GM21367 (cell line): ENCODE measurements around the gene TGM2.
A peak's percentile ranks its signal among the peaks of the same experiment; 100 is the strongest.
"Not testable (repeated sequence)": the region's sequence is repeated elsewhere in the genome, so short reads cannot be mapped to it uniquely, and the experiment has no call there.

Source experiments
- ATAC-seq: cut with Tn5 transposase; IDR thresholded peaks from one replicate; pipeline ENCODE4 v1.9.1; 2021; ENCODE audit not compliant: unreplicated experiment

The TGM2 gene

GRCh38 chr20:38102206-38102605 is 62.9 kb downstream of the TGM2 start:
- not testable (repeated sequence) for ATAC-seq

GRCh38 chr20:38098952-38099351 is 66.1 kb downstream of the TGM2 start:
- no peak for ATAC-seq

- peak; percentile 2 for ATAC-seq
Measured at GRCh38 chr20:38095017-38095686, 69.9 kb downstream of the TGM2 start.

- peak; percentile 50 for ATAC-seq
Measured at GRCh38 chr20:38094373-38094891, 70.6 kb downstream of the TGM2 start.

GRCh38 chr20:38093641-38094077 is 71.4 kb downstream of the TGM2 start:
- ATAC-seq, result no peak

GRCh38 chr20:38092915-38093314 is 72.2 kb downstream of the TGM2 start:
- no peak for ATAC-seq

GRCh38 chr20:38092260-38092857 is 72.7 kb downstream of the TGM2 start:
- no peak for ATAC-seq

- ATAC-seq, result no peak
Measured at GRCh38 chr20:38091441-38092216, 73.4 kb downstream of the TGM2 start.

GRCh38 chr20:38090061-38090460 is 75.0 kb downstream of the TGM2 start:
- no peak for ATAC-seq

- no peak for ATAC-seq
Measured at GRCh38 chr20:38089500-38089899, 75.6 kb downstream of the TGM2 start.

GRCh38 chr20:38085026-38085425 is 80.0 kb downstream of the TGM2 start:
- no peak for ATAC-seq

GRCh38 chr20:38084425-38084951 is 80.6 kb downstream of the TGM2 start:
- ATAC-seq, result no peak

GRCh38 chr20:38083338-38084048 is 81.6 kb downstream of the TGM2 start:
- ATAC-seq, result no peak

GRCh38 chr20:38082894-38083293 is 82.2 kb downstream of the TGM2 start:
- ATAC-seq, result no peak

GRCh38 chr20:38081575-38081974 is 83.5 kb downstream of the TGM2 start:
- no peak for ATAC-seq

GRCh38 chr20:38079353-38079752 is 85.7 kb downstream of the TGM2 start:
- no peak for ATAC-seq

- no peak for ATAC-seq
Measured at GRCh38 chr20:38078084-38078483, 87.0 kb downstream of the TGM2 start.
